Measurements from ENCODE around the gene NBR1.
"Not testable (repeated sequence)": the region's sequence is repeated elsewhere in the genome, so short reads cannot be mapped to it uniquely, and the experiment has no call there.

NBR1 gene

GRCh38 chr17:43155666-43156065 is 15.3 kb upstream of the NBR1 start:
- TF ChIP-seq POLR2A (IDR thresholded peaks at IDR 0.05; ENCODE audit: low read depth, low read length) (no peak), POU2F2 (IDR thresholded peaks at IDR 0.05; ENCODE audit: low read depth, low read length) (no peak), POLR2AphosphoS5 (IDR thresholded peaks at IDR 0.05; ENCODE audit: low read depth, low read length) (no peak), TAF1 (IDR thresholded peaks at IDR 0.05; ENCODE audit: low read depth, low read length) (no peak), SPI1 (IDR thresholded peaks at IDR 0.05; ENCODE audit: low read depth, low read length) (no peak), PAX5 (IDR thresholded peaks at IDR 0.05; ENCODE audit: insufficient read depth, low read length, severe bottlenecking) (no peak)
- DNase-seq (ENCODE audit: insufficient read length, low spot score) (no peak), FAIRE-seq (no peak)

- DNase-seq (ENCODE audit: insufficient read length, low spot score); FAIRE-seq: not testable (repeated sequence)
These were observed 11.8 kb upstream of the NBR1 start for GRCh38 chr17:43159232-43159631.

GRCh38 chr17:43159957-43160356 is 11.1 kb upstream of the NBR1 start:
- DNase-seq (ENCODE audit: insufficient read length, low spot score); FAIRE-seq: not testable (repeated sequence)

GRCh38 chr17:43165971-43166370 is 5.0 kb upstream of the NBR1 start:
- not testable (repeated sequence) for FAIRE-seq; DNase-seq (ENCODE audit: insufficient read length, low spot score)

- FAIRE-seq (peak; percentile 16), DNase-seq (ENCODE audit: insufficient read length, low spot score) (no peak)
- no peak for TF ChIP-seq SPI1 (IDR thresholded peaks at IDR 0.05; ENCODE audit: low read depth, low read length)
- no peak for TF ChIP-seq POLR2A (IDR thresholded peaks at IDR 0.05; ENCODE audit: low read depth, low read length)
- no peak for TF ChIP-seq TAF1 (IDR thresholded peaks at IDR 0.05; ENCODE audit: low read depth, low read length)
- no peak for TF ChIP-seq PAX5 (IDR thresholded peaks at IDR 0.05; ENCODE audit: insufficient read depth, low read length, severe bottlenecking)
- TF ChIP-seq POU2F2 (IDR thresholded peaks at IDR 0.05; ENCODE audit: low read depth, low read length) = no peak
- no peak for TF ChIP-seq POLR2AphosphoS5 (IDR thresholded peaks at IDR 0.05; ENCODE audit: low read depth, low read length)
These were observed 1.4 kb upstream of the NBR1 start for GRCh38 chr17:43169561-43170139.

- DNase-seq (ENCODE audit: insufficient read length, low spot score) = peak; percentile 81
- TF ChIP-seq POU2F2 (IDR thresholded peaks at IDR 0.05; ENCODE audit: low read depth, low read length) (no peak), POLR2AphosphoS5 (IDR thresholded peaks at IDR 0.05; ENCODE audit: low read depth, low read length) (peak; percentile 63; the same call in 1 of the 2 replicates)
- peak; percentile 78 for FAIRE-seq
These were observed 761 bp upstream of the NBR1 start for GRCh38 chr17:43170140-43170765.

- FAIRE-seq (peak; percentile 28), DNase-seq (ENCODE audit: insufficient read length, low spot score) (no peak)
These were observed 823 bp downstream of the NBR1 start for GRCh38 chr17:43171586-43172487.

GRCh38 chr17:43175213-43176118 is 4.5 kb downstream of the NBR1 start:
- FAIRE-seq (no peak), DNase-seq (ENCODE audit: insufficient read length, low spot score) (no peak)
- TF ChIP-seq POLR2AphosphoS5 (IDR thresholded peaks at IDR 0.05; ENCODE audit: low read depth, low read length) (no peak), POLR2A (IDR thresholded peaks at IDR 0.05; ENCODE audit: low read depth, low read length) (no peak), SPI1 (IDR thresholded peaks at IDR 0.05; ENCODE audit: low read depth, low read length) (no peak), PAX5 (IDR thresholded peaks at IDR 0.05; ENCODE audit: insufficient read depth, low read length, severe bottlenecking) (no peak), TAF1 (IDR thresholded peaks at IDR 0.05; ENCODE audit: low read depth, low read length) (no peak), POU2F2 (IDR thresholded peaks at IDR 0.05; ENCODE audit: low read depth, low read length) (no peak)

More at GRCh38 chr17:43171586-43172487, 823 bp downstream of the NBR1 start:
- peak; percentile 90 for TF ChIP-seq SPI1 (IDR thresholded peaks at IDR 0.05; ENCODE audit: low read depth, low read length)
- TF ChIP-seq POLR2AphosphoS5 (IDR thresholded peaks at IDR 0.05; ENCODE audit: low read depth, low read length) = no peak
- TF ChIP-seq PAX5 (IDR thresholded peaks at IDR 0.05; ENCODE audit: insufficient read depth, low read length, severe bottlenecking) = no peak
- TF ChIP-seq POLR2A (IDR thresholded peaks at IDR 0.05; ENCODE audit: low read depth, low read length) = no peak
- no peak for TF ChIP-seq TAF1 (IDR thresholded peaks at IDR 0.05; ENCODE audit: low read depth, low read length)
- no peak for TF ChIP-seq POU2F2 (IDR thresholded peaks at IDR 0.05; ENCODE audit: low read depth, low read length)

GRCh38 chr17:43176119-43176570 is 5.1 kb downstream of the NBR1 start:
- FAIRE-seq (no peak), DNase-seq (ENCODE audit: insufficient read length, low spot score) (no peak)
- TF ChIP-seq POLR2A (IDR thresholded peaks at IDR 0.05; ENCODE audit: low read depth, low read length) = no peak
- TF ChIP-seq SPI1 (IDR thresholded peaks at IDR 0.05; ENCODE audit: low read depth, low read length) = no peak
- no peak for TF ChIP-seq TAF1 (IDR thresholded peaks at IDR 0.05; ENCODE audit: low read depth, low read length)
- TF ChIP-seq PAX5 (IDR thresholded peaks at IDR 0.05; ENCODE audit: insufficient read depth, low read length, severe bottlenecking) = no peak
- no peak for TF ChIP-seq POU2F2 (IDR thresholded peaks at IDR 0.05; ENCODE audit: low read depth, low read length)
- no peak for TF ChIP-seq POLR2AphosphoS5 (IDR thresholded peaks at IDR 0.05; ENCODE audit: low read depth, low read length)

Measured in GM12891 (cell line).